ENCODE measurements around the gene CCDC9B.

DNA sequence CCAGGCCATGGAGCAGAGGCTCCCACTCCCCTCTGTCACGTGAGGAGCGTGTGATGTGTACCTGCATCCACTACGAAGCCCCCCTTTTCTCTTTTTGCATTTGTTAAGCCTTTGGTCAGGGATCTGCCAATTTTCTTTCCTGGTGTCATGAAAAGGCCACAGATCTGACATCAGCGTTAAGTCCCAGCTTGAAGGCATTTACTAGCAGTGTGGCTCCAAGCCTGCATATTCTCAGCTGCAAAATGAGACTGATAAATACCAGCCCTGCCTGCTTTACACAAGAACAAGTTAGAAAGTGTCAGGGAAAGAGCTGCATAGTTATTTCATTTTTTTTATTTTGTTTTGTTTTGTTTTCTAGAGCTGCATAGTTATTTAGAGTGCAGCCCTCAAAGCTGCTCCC is 55.6 kb downstream of the CCDC9B start:
- TF ChIP-seq, protein P1, sequence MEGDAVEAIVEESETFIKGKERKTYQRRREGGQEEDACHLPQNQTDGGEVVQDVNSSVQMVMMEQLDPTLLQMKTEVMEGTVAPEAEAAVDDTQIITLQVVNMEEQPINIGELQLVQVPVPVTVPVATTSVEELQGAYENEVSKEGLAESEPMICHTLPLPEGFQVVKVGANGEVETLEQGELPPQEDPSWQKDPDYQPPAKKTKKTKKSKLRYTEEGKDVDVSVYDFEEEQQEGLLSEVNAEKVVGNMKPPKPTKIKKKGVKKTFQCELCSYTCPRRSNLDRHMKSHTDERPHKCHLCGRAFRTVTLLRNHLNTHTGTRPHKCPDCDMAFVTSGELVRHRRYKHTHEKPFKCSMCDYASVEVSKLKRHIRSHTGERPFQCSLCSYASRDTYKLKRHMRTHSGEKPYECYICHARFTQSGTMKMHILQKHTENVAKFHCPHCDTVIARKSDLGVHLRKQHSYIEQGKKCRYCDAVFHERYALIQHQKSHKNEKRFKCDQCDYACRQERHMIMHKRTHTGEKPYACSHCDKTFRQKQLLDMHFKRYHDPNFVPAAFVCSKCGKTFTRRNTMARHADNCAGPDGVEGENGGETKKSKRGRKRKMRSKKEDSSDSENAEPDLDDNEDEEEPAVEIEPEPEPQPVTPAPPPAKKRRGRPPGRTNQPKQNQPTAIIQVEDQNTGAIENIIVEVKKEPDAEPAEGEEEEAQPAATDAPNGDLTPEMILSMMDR (IDR thresholded peaks at IDR 0.05; ENCODE audit: insufficient read depth, low read length) = no peak
- no peak for TF ChIP-seq POLR2AphosphoS5 (IDR thresholded peaks at IDR 0.05; ENCODE audit: low read depth)

Measured in HL-60 (cell line).